ENCODE measurements around the gene MSI2. TPM values are rescaled to one million over a fixed set of nuclear protein-coding genes. Genes with fewer than 3 reads are reported as not detected.

MSI2 gene
- total and polyA plus RNA-seq, 12 donors: 25.5 to 135 (median 121) TPM

DNA sequence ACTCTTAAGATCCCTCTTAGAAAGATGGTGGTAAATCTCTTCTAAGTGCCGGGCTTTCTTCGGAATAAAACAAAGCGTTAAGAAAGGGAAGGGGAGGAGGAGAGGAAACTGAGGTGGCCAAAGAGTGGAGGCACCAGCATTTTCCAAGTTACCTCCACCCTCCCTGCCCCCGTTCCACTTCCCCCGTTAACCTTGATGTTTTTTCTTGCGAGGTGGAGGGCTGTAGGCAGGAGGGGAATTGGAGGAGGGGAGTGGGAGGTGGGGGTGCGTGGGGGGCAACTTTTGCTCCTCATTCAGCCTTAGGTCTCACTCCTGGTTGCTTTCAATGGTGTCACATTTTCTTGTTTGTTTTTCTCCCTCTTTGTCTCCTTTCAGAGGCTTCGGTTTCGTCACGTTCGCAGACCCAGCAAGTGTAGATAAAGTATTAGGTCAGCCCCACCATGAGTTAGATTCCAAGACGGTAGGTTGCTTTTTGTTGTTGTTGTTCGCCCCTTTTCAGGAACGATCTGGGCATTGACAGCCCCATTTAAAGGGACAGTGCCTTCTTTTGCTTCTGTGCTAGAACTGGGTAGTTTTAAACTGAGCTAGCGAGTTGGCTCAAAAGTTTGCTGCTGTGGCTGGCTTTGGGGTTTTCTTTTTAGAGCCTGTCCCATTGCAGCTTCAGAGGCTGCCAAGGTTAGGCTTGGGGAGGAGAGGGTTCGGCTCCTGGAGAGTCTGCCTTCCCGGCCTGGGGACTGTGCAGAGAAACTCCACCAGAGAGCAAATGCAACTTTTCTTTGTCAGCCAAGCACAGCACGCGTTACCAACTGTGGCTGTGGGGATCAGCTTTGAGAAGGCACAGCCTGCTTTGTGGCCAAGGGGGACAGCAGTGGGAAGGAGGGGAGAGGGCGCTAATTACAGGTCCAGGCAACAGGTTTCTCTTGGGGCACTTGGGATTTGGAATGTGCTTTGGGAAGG lies 1.9 kb downstream of the MSI2 start:
- DNase-seq: no peak
- no peaks in the 10 kb centered on the region for H3K9me3 ChIP-seq

DNA sequence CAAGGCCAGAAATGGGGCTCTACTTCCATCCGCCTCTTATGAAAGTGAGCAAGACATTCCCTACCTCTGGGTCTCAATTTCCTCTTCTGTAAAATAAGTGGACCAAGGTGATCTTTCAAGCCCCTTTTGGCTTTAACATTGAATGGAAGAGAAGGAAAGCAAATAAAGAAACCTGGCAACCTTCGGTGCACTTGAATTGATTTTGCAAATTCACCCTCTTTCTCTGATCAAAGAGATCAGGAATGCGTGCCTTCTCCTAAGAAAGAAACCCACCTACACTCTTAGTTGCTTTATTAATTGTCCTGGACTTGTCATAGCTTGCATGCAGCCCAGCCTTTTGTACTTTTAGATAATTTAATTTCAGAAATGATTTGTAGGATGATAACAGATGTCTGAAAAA lies 3.0 kb downstream of the MSI2 start:
- ATAC-seq: no peak
- WGBS, 2 donors: 78 to 83% methylated on average over 3 of the region's 3 CpGs
- Histone ChIP-seq H3K4me1 (peaks cover 0 to 44% (median 24%) of the 10 kb centered on the region in 9 donors), H3K27ac (peak overlapping the region in 2 of 10 donors; percentile 23 to 96), H3K9me3 (no peaks in the 10 kb centered on the region), H3K4me3 (peak overlapping the region in 3 of 10 donors; percentile 93 to 97 (median 96)), H3K27me3 (peaks cover 0 to 4% (median 0%) of the 10 kb centered on the region in 7 donors), H3K36me3 (peaks cover 0 to 45% (median 17%) of the 10 kb centered on the region in 9 donors)
- intact Hi-C loops (cut with DNase I): loop anchor here in 6 of 10 donors (5.0 to 10.0 kb wide), 13 partner anchors 65 to 575 kb away; no protein-coding TSS in a partner anchor
- TF ChIP-seq, protein P1, sequence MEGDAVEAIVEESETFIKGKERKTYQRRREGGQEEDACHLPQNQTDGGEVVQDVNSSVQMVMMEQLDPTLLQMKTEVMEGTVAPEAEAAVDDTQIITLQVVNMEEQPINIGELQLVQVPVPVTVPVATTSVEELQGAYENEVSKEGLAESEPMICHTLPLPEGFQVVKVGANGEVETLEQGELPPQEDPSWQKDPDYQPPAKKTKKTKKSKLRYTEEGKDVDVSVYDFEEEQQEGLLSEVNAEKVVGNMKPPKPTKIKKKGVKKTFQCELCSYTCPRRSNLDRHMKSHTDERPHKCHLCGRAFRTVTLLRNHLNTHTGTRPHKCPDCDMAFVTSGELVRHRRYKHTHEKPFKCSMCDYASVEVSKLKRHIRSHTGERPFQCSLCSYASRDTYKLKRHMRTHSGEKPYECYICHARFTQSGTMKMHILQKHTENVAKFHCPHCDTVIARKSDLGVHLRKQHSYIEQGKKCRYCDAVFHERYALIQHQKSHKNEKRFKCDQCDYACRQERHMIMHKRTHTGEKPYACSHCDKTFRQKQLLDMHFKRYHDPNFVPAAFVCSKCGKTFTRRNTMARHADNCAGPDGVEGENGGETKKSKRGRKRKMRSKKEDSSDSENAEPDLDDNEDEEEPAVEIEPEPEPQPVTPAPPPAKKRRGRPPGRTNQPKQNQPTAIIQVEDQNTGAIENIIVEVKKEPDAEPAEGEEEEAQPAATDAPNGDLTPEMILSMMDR (IDR thresholded peaks at IDR 0.05): no peak
- DNase-seq: no peak

More for the DNA sequence above, 1.9 kb downstream of the MSI2 start:
- peaks cover 0 to 4% (median 0%) of the 10 kb centered on the region in 7 donors for H3K27me3 ChIP-seq
- 10 to 12% methylated on average over 20 of the region's 20 CpGs for WGBS, 2 donors
- peak in 1 of 8 donors; percentile 27 for ATAC-seq
- peak overlapping the region in 9 of 10 donors; percentile 32 to 99 (median 94) for H3K27ac ChIP-seq
- H3K4me3 ChIP-seq: peak overlapping the region; percentile 70 to 97 (median 93)
- peaks cover 0 to 44% (median 24%) of the 10 kb centered on the region in 9 donors for H3K4me1 ChIP-seq
- H3K36me3 ChIP-seq: peaks cover 0 to 34% (median 12%) of the 10 kb centered on the region in 9 donors
- TF ChIP-seq, protein P1 (IDR thresholded peaks at IDR 0.05): no peak
- intact Hi-C loops (cut with DNase I): loop anchor here in 6 of 10 donors (5.0 to 10.0 kb wide), 13 partner anchors 67 to 577 kb away; no protein-coding TSS in a partner anchor

DNA sequence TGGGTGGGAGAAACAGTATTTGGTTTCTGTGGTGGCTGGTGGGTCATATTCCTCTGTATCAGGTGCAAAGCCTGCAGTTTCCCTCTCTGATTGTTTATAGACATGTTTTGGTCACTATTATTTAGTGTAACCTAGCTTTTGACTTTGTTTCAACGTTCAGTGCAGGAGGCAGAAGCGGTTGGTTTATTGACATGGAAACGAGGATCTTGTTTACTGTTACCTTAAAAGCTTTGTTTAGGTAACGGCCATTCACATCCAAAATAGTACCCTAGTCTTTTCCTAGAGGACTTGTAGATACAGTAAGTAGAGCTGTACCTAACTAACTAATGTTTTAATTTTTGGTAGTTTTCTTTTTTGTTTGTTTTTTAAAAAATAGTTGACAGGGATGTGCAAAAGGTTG lies 3.5 kb downstream of the MSI2 start:
- WGBS, 2 donors: 54 to 55% methylated on average over 4 of the region's 4 CpGs
- Histone ChIP-seq H3K4me1 (peaks cover 0 to 44% (median 24%) of the 10 kb centered on the region in 9 donors), H3K9me3 (no peaks in the 10 kb centered on the region), H3K27me3 (peaks cover 0 to 4% (median 0%) of the 10 kb centered on the region in 7 donors), H3K4me3 (no peak overlapping the region), H3K27ac (no peak overlapping the region), H3K36me3 (peaks cover 0 to 50% (median 17%) of the 10 kb centered on the region in 9 donors)
- intact Hi-C loops (cut with DNase I): loop anchor here in 6 of 10 donors (5.0 to 10.0 kb wide), 14 partner anchors 62 to 575 kb away; no protein-coding TSS in a partner anchor
- TF ChIP-seq, protein P1 (IDR thresholded peaks at IDR 0.05): no peak
- DNase-seq: no peak
- no peak for ATAC-seq
